ENCODE data around the gene SOX18. TPM values are rescaled to one million over a fixed set of nuclear protein-coding genes. Genes with fewer than 3 reads are reported as not detected.
A peak's percentile ranks its signal among the peaks of the same experiment; 100 is the strongest.

Gene SOX18
- total and polyA plus RNA-seq, 2 of the 8 experiments (the other 6 are each of a cell fraction or from before 2014, with no cell fraction given), result 0.09 TPM; not detected in 1

DNA sequence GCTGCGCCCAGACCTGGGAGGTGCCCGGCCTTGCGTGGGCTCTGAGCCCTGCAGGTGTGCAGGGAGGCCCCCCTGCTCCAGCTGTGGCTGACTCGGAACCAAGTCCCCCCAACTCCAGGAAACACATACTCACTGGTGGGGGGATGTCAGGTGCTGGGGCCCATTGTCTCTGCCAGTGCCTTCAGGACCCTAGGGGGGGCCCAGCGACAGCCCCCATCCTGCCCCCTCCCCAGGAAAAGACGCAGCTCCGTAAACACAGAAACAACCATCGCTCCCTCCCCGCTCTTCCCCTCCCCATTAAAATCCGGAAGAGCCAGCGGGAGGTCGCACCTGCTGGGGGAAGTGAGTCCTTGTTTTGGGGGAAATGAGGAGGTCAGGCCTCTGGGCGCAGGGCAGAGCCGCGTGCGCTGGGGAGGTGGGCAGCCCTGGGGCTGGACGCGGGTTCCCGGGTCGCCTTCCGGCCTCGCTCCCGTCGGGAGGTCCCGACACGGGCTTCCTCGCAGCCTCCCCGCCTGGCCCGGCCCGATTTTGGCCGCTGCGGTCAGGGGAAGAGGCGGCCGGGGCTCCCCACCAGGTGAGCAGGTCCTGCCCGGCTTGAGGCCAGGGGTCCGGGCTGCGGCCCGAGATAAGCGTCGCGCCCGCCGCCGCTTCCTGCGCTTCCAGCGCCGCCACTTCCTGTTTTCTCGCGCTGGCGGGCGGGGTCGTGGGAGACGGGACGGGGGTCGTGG lies 7.2 kb downstream of the SOX18 start:
- Histone ChIP-seq H3K18ac (ENCODE audit: extremely low read depth, low read length) (no peak overlapping the region; the same call in 1 of the 2 replicates), H2BK5ac (ENCODE audit: low read depth, low read length) (no peak overlapping the region), H3K4ac (replicated peaks; ENCODE audit: insufficient read length, low read depth, low read length) (no peak overlapping the region), H3K79me2 (ENCODE audit: control insufficient read depth in 1 of 2, insufficient read depth in 2 of 2, low read length in 2 of 2) (no peaks in the 10 kb centered on the region), H3K36me3 (ENCODE audit: control insufficient read depth in 2 of 4, insufficient read depth in 4 of 4, low read length in 3 of 4) (no peaks in the 10 kb centered on the region; a peak in 1 of 8 replicates), H2BK20ac (ENCODE audit: low read length) (no peak overlapping the region; the same call in 1 of the 2 replicates), H2AK5ac (ENCODE audit: low read depth, low read length) (no peak overlapping the region; the same call in 1 of the 2 replicates), H3K4me2 (ENCODE audit: insufficient read depth in 1 of 2, low read depth in 2 of 2, low read length in 2 of 2) (peak overlapping the region; percentile 63 to 74; a peak in 3 of 4 replicates), H3K9me3 (ENCODE audit: insufficient read depth in 2 of 2, low read depth in 1 of 2, low read length in 1 of 2) (no peaks in the 10 kb centered on the region), H4K91ac (replicated peaks; ENCODE audit: insufficient read length, low read length) (no peak overlapping the region), H2AFZ (ENCODE audit: low read length) (no peak overlapping the region), H3K56ac (replicated peaks; ENCODE audit: insufficient read length, low read depth, low read length) (no peak overlapping the region), H3K23me2 (ENCODE audit: low read depth, low read length) (peaks cover 3% of the 10 kb centered on the region; the same call in 1 of the 2 replicates), H4K5ac (ENCODE audit: insufficient read length, low read depth, low read length) (no peak overlapping the region), H4K8ac (ENCODE audit: extremely low read depth, insufficient read depth, low read length) (peak overlapping the region; percentile 62; the same call in 1 of the 2 replicates), H4K20me1 (replicated peaks in 1 of 2; ENCODE audit: control insufficient read depth in 1 of 2, insufficient read depth in 2 of 2, low read length in 2 of 2) (no peaks in the 10 kb centered on the region), H2BK12ac (ENCODE audit: low read depth, low read length) (peak overlapping the region; percentile 68; the same call in 1 of the 2 replicates), H2BK15ac (ENCODE audit: low read length) (peak overlapping the region; percentile 16; the same call in 1 of the 2 replicates), H3K9ac (replicated peaks in 1 of 4; ENCODE audit: extremely low read depth in 1 of 4, low read depth in 3 of 4, low read length in 3 of 4) (no peak overlapping the region), H3K4me3 (ENCODE audit: extremely low read depth in 1 of 4, insufficient read depth in 2 of 4, low read depth in 3 of 4, low read length in 4 of 4) (peak overlapping the region; percentile 26 to 66 (median 41)), H3K23ac (ENCODE audit: insufficient read length) (no peak overlapping the region), H3K14ac (ENCODE audit: insufficient read length) (no peak overlapping the region), H2BK120ac (replicated peaks; ENCODE audit: low read depth, low read length) (no peak overlapping the region), H3K27me3 (replicated peaks in 1 of 4; ENCODE audit: control insufficient read depth in 3 of 4, extremely low read depth in 1 of 4, insufficient read depth in 3 of 4, low read length in 3 of 4) (peaks cover 28 to 85% (median 72%) of the 10 kb centered on the region in 4 experiments), H3K4me1 (replicated peaks in 1 of 4; ENCODE audit: control insufficient read depth in 3 of 4, insufficient read depth in 4 of 4, low read length in 3 of 4) (peaks cover 0 to 20% (median 8%) of the 10 kb centered on the region in 4 experiments; a peak in 6 of 7 replicates), H3K27ac (ENCODE audit: low read depth, low read length) (no peak overlapping the region), H3K79me1 (ENCODE audit: low read depth, low read length) (no peaks in the 10 kb centered on the region)
- 6% methylated on average over 21 of the region's 55 CpGs; no CpG with 5 or more reads in 1 of the 2 experiments for WGBS, 2 experiments (ENCODE audit: extremely low coverage in 1 of 2, insufficient coverage in 1 of 2, insufficient read length in 1 of 2, insufficient replicate concordance in 2 of 2, low coverage in 1 of 2, low lambda C conversion rate in 2 of 2, missing lambda C conversion rate in 1 of 2)
- no peak for DNase-seq (ENCODE audit: low read depth in 1 of 2, low spot score in 2 of 2)
- no peak for FAIRE-seq
- ChIA-PET POLR2A (ENCODE audit: partially characterized antibody) (interaction anchor here (0.8 to 1.0 kb wide), 2 partner anchors 12 to 186 kb away, joined by 3 read pairs; no protein-coding TSS in a partner anchor), CTCF (ENCODE audit: partially characterized antibody) (interaction anchor here (0.6 to 7.3 kb wide), 8 partner anchors 9 to 241 kb away, joined by 3 to 73 read pairs (median 8); partner anchors contain the start of genes OPRL1 and RGS19)
- no peak for TF ChIP-seq KDM1A (IDR thresholded peaks at IDR 0.05; ENCODE audit: borderline replicate concordance, low read length)
- peak; percentile 58 for TF ChIP-seq EZH2 (IDR thresholded peaks at IDR 0.05; ENCODE audit: low read depth, low read length, severe bottlenecking)
- TF ChIP-seq TAF1 (IDR thresholded peaks at IDR 0.05; ENCODE audit: low read depth, low read length), result no peak
- no peak for TF ChIP-seq TAF7 (optimal IDR thresholded peaks at IDR 0.05; ENCODE audit: borderline replicate concordance, low read depth, low read length)
- TF ChIP-seq, protein P1, sequence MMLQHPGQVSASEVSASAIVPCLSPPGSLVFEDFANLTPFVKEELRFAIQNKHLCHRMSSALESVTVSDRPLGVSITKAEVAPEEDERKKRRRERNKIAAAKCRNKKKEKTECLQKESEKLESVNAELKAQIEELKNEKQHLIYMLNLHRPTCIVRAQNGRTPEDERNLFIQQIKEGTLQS (IDR thresholded peaks at IDR 0.05; ENCODE audit: insufficient read depth, low read depth, low read length), result no peak
- TF ChIP-seq ASH2L (IDR thresholded peaks at IDR 0.05; ENCODE audit: low read length), result peak; percentile 29
- TF ChIP-seq SUZ12 (IDR thresholded peaks at IDR 0.05; ENCODE audit: low read length), result peak; percentile 54
- TF ChIP-seq CHD2 (IDR thresholded peaks at IDR 0.05; ENCODE audit: low read length), result no peak

Measured in H1 (cell line).